HepG2 (cell line): ENCODE data around the gene CCSER1. TPM values are rescaled to one million over a fixed set of nuclear protein-coding genes. Genes with fewer than 3 reads are reported as not detected.

ENCODE experiments used
- ATAC-seq: fragments of 200-7000 bp; cut with Tn5 transposase; 3 replicates; pipeline ENCODE4 v1.9.1; 2020; ENCODE audit warnings: mild to moderate bottlenecking, moderate library complexity
- BruUV-seq: library from RNA; stranded (reverse); fragments of 400-500 nt; replicated peaks from 2 replicates; lab custom pipeline; 2021; lab: Mats Ljungman, UMichigan
- CTCF ChIA-PET: fragments of 300-600 bp; formaldehyde crosslinking; extraction: SDS; loops from one replicate; lab custom pipeline; 2021; ENCODE audit warnings: low total read pairs, inconsistent platforms, low intra/inter-chr PET ratio; lab: Yijun Ruan, JAX
- POLR2A ChIA-PET: fragments of 350-600 bp; sonication (Branson Sonifier 250); formaldehyde crosslinking; loops from one replicate; lab custom pipeline; 2020; ENCODE audit warnings: antibody characterized with exemption, inconsistent platforms; lab: Yijun Ruan, JAX
- DNase-seq: peaks from one replicate; pipeline ENCODE4 v3.0.0-alpha.2; 2015; ENCODE audit warnings: low spot score
- FAIRE-seq: peaks from 3 replicates; lab custom pipeline; 2011; peaks lifted over from hg19 to GRCh38; lab: Jason Lieb, UNC
- H2AFZ ChIP-seq: one replicate; pipeline ENCODE4 v1.6.1; 2011; ENCODE audit warnings: low read length, inconsistent platforms
- H3K27ac ChIP-seq: fragments of 300-600 bp; 3 replicates; pipeline ENCODE4 v1.8.0; 2011; ENCODE audit warnings: mixed run types, mild to moderate bottlenecking, mixed read lengths, low read length, inconsistent platforms; ENCODE audit not compliant: insufficient read depth; ENCODE audit errors: extremely low read length
- H3K27me3 ChIP-seq, 2 experiments: fragments of 200-600 bp in 1 of 2; 2 replicates in 1 of 2; 3 replicates in 1 of 2; pipeline versions ENCODE4 v1.6.0 to v1.8.0; 2011; ENCODE audit warnings: low read length in 2 of 2, mild to moderate bottlenecking in 2 of 2, moderate library complexity in 2 of 2, inconsistent platforms in 1 of 2; ENCODE audit not compliant: insufficient read depth in 2 of 2, control insufficient read depth in 1 of 2
- H3K36me3 ChIP-seq, 2 experiments: fragments of 200-600 bp in 1 of 2; replicated peaks in 1 of 2; 2 replicates in 1 of 2; 3 replicates in 1 of 2; pipeline versions ENCODE4 v1.5.1 to v1.8.0; 2011; ENCODE audit warnings: low read length in 2 of 2, inconsistent platforms in 1 of 2; ENCODE audit not compliant: insufficient read depth in 2 of 2, control insufficient read depth in 1 of 2
- H3K4me1 ChIP-seq: 2 replicates; pipeline ENCODE4 v1.5.1; 2012; ENCODE audit warnings: low read length, inconsistent platforms; ENCODE audit not compliant: insufficient read depth
- H3K4me2 ChIP-seq: 2 replicates; pipeline ENCODE4 v1.6.0; 2011; ENCODE audit warnings: low read depth, low read length, inconsistent platforms
- H3K4me3 ChIP-seq, 3 experiments: fragments of 200-600 bp in 1 of 3; sonication (generic), shearing (Covaris generic) in 1 of 3; replicated peaks in 1 of 3; 2 replicates each; pipeline ENCODE4 v1.5.1; 2011 to 2016; ENCODE audit warnings: low read length in 3 of 3, inconsistent platforms in 2 of 3, low read depth in 2 of 3, mild to moderate bottlenecking in 2 of 3, control low read depth in 1 of 3, mixed read lengths in 1 of 3; ENCODE audit not compliant: insufficient read depth in 1 of 3
- H3K79me2 ChIP-seq: one replicate; pipeline ENCODE4 v1.6.1; 2011; ENCODE audit warnings: low read length, inconsistent platforms; ENCODE audit not compliant: insufficient read depth
- H3K9ac ChIP-seq: 2 replicates; pipeline ENCODE4 v1.6.0; 2011; ENCODE audit warnings: mild to moderate bottlenecking, low read depth, low read length, inconsistent platforms; ENCODE audit not compliant: insufficient read depth
- H3K9me3 ChIP-seq: 2 replicates; pipeline ENCODE4 v1.5.1; 2012; ENCODE audit warnings: mild to moderate bottlenecking, low read length
- H4K20me1 ChIP-seq: 2 replicates; pipeline ENCODE4 v1.6.0; 2011; ENCODE audit warnings: inconsistent platforms, mild to moderate bottlenecking, low read length, moderate library complexity; ENCODE audit not compliant: insufficient read depth
- ARID3A ChIP-seq: IDR thresholded peaks from 2 replicates; pipeline ENCODE4 v1.6.1; 2012; ENCODE audit warnings: low read depth, low read length, improper control_type of control experiment
- CBFB ChIP-seq: sonication (generic); formaldehyde crosslinking; IDR thresholded peaks from 2 replicates; pipeline ENCODE4 v1.4.0; 2020; ENCODE audit warnings: missing genetic modification reagents
- CCDC6 ChIP-seq: sonication (generic); formaldehyde crosslinking; IDR thresholded peaks from 2 replicates; pipeline ENCODE4 v1.8.1; 2022; ENCODE audit warnings: mild to moderate bottlenecking, missing genetic modification reagents, moderate library complexity
- GLMP ChIP-seq: sonication (generic); formaldehyde crosslinking; IDR thresholded peaks from 2 replicates; pipeline ENCODE4 v1.9.0; 2021; ENCODE audit warnings: missing genetic modification reagents, mild to moderate bottlenecking, borderline replicate concordance
- JUN ChIP-seq: sonication (generic); formaldehyde crosslinking; IDR thresholded peaks from 2 replicates; pipeline ENCODE4 v1.4.0; 2020; ENCODE audit warnings: mild to moderate bottlenecking, missing genetic modification reagents
- MLLT10 ChIP-seq: sonication (generic); formaldehyde crosslinking; IDR thresholded peaks from 2 replicates; pipeline ENCODE4 v1.4.0; 2020; ENCODE audit warnings: missing genetic modification reagents
- RFX1 ChIP-seq: fragments of 450-650 bp; IDR thresholded peaks from 2 replicates; pipeline ENCODE4 v1.6.1; 2017
- SAFB2 ChIP-seq: sonication (generic); formaldehyde crosslinking; IDR thresholded peaks from 2 replicates; pipeline ENCODE4 v1.5.1; 2020; ENCODE audit warnings: missing genetic modification reagents, low read depth, mild to moderate bottlenecking, borderline replicate concordance
- YY1 ChIP-seq: IDR thresholded peaks from 2 replicates; pipeline ENCODE4 v1.6.1; 2011; ENCODE audit warnings: low read length, low read depth, moderate library complexity, mild to moderate bottlenecking; ENCODE audit not compliant: insufficient read depth, insufficient replicate concordance
- ZNF44 ChIP-seq: sonication (generic); formaldehyde crosslinking; IDR thresholded peaks from 2 replicates; pipeline ENCODE4 v1.5.1; 2020; ENCODE audit warnings: mild to moderate bottlenecking, missing genetic modification reagents
- ZNF441 ChIP-seq: sonication (generic); formaldehyde crosslinking; IDR thresholded peaks from 2 replicates; pipeline ENCODE4 v1.7.0; 2021; ENCODE audit warnings: missing genetic modification reagents, borderline replicate concordance
- ZNF652 ChIP-seq: IDR thresholded peaks from 2 replicates; pipeline ENCODE4 v1.6.1; 2016; ENCODE audit warnings: low read depth, borderline replicate concordance
- WGBS: methylation state at CpG from one replicate; pipeline ENCODE4 v1.1.6; 2017; ENCODE audit warnings: low lambda C conversion rate; 5-methylcytosine and 5-hydroxymethylcytosine counted together
- in situ Hi-C: cut with HindIII; loops from 2 replicates; pipeline ENCODE4 v1.10.0; 2017; ENCODE audit warnings: low pct_unique_long_range_greater_than_20kb; ENCODE audit not compliant: extremely low pct_ligation_motif_present
- intact Hi-C: fragments of 100-400 bp; cut with micrococcal nuclease; formaldehyde crosslinking; loops from one replicate; pipeline ENCODE4 v1.10.0; 2022; ENCODE audit not compliant: unreplicated experiment
- polyA plus RNA-seq, 8 experiments: library from polyadenylated mRNA; depleted of rRNA in 3 of 8; stranded (reverse) in 7 of 8; unstranded in 1 of 8; fragments of >200 nt; fragmentation: Illumina TruSeq in 4 of 8; extraction: Trizol in 4 of 8; gene quantifications; 2 replicates each; pipeline versions ENCODE4 v1.2.1 to v1.2.3, GENCODE V29; 2011 to 2016; ENCODE audit warnings: low read depth in 4 of 8, missing spikeins in 1 of 8, mixed read lengths in 1 of 8; ENCODE audit not compliant: insufficient read depth in 1 of 8
- total RNA-seq, 5 experiments: library from RNA; depleted of rRNA; stranded (reverse); fragments of >200 nt; fragmentation: Illumina TruSeq; extraction: Trizol; gene quantifications; 2 replicates each; pipeline ENCODE4 v1.2.3, GENCODE V29; 2016; ENCODE audit warnings: low read depth in 1 of 5

The CCSER1 gene
- total and polyA plus RNA-seq, 2 of the 13 experiments (the other 11 are each of a cell fraction or from before 2014, with no cell fraction given) = not detected

- no peak overlapping the region for H3K4me2 ChIP-seq
- no peaks in the 10 kb centered on the region for H3K4me1 ChIP-seq
- no peak overlapping the region for H3K27ac ChIP-seq
- no peaks in the 10 kb centered on the region for H3K9me3 ChIP-seq
- in situ Hi-C loops = no loop called here
- FAIRE-seq = no peak
- no peaks in the 10 kb centered on the region for H3K36me3 ChIP-seq
- ATAC-seq = no peak
- H3K4me3 ChIP-seq = no peak overlapping the region
- no peaks in the 10 kb centered on the region for H3K79me2 ChIP-seq
- no peak overlapping the region for H2AFZ ChIP-seq
- TF ChIP-seq CBFB (CRISPR knock-in tag) (no peak), ARID3A (no peak), CCDC6 (CRISPR knock-in tag) (no peak), SAFB2 (CRISPR knock-in tag) (no peak), ZNF441 (CRISPR knock-in tag) (no peak), ZNF44 (no peak), MLLT10 (CRISPR knock-in tag) (no peak), ZNF652 (CRISPR knock-in tag) (no peak), YY1 (no peak), RFX1 (no peak), JUN (CRISPR knock-in tag) (no peak), GLMP (CRISPR knock-in tag) (no peak)
- BruUV-seq = no TSS peak
- no peaks in the 10 kb centered on the region for H3K27me3 ChIP-seq
- no peak overlapping the region for H3K9ac ChIP-seq
- POLR2A ChIA-PET = no interaction called here
- no peak for DNase-seq
- intact Hi-C loops = no loop called here
- 0% methylated on average over 2 of the region's 2 CpGs for WGBS
- CTCF ChIA-PET = no interaction called here
- no peaks in the 10 kb centered on the region for H4K20me1 ChIP-seq
Measured at GRCh38 chr4:90766837-90767236, 639.6 kb downstream of the CCSER1 start.
